GM15510 (cell line): ENCODE results near the gene WIPF2.

Experiments used
- POLR2A ChIP-seq: IDR thresholded peaks from 3 replicates; pipeline ENCODE4 v1.6.1; 2011; ENCODE audit warnings: borderline replicate concordance; ENCODE audit not compliant: insufficient read length; ENCODE audit errors: extremely low read depth

WIPF2 gene

GRCh38 chr17:40328386-40328766, 109.3 kb downstream of the WIPF2 start:
- no peak for TF ChIP-seq POLR2A

- no peak for TF ChIP-seq POLR2A
Observed at GRCh38 chr17:40329839-40330794, 111.0 kb downstream of the WIPF2 start.

GRCh38 chr17:40330850-40331470, 111.9 kb downstream of the WIPF2 start:
- no peak for TF ChIP-seq POLR2A

- TF ChIP-seq POLR2A, result no peak
Observed at GRCh38 chr17:40331743-40332641, 112.9 kb downstream of the WIPF2 start.
